Mesenchymal stem cell (in vitro differentiated cells and primary cell): ENCODE results near the gene BLID. TPM values are rescaled to one million over a fixed set of nuclear protein-coding genes. Genes with fewer than 3 reads are reported as not detected.
A peak's percentile ranks its signal among the peaks of the same experiment; 100 is the strongest.

ENCODE experiments used
- DNase-seq: peaks from one replicate; pipeline ENCODE4 v3.0.0-alpha.2; 2013
- H2AFZ ChIP-seq: one replicate; pipeline ENCODE4 v1.6.1; 2013; ENCODE audit warnings: low read depth, mild to moderate bottlenecking, control low read depth, inconsistent platforms, low read length, moderate library complexity
- H2AK5ac ChIP-seq: 2 replicates; pipeline ENCODE4 v1.6.1; 2013; ENCODE audit warnings: low read length, moderate library complexity, mild to moderate bottlenecking, inconsistent platforms; ENCODE audit not compliant: severe bottlenecking
- H2BK120ac ChIP-seq: one replicate; pipeline ENCODE4 v1.6.1; 2013; ENCODE audit warnings: low read depth, mild to moderate bottlenecking, inconsistent platforms, low read length, moderate library complexity
- H2BK12ac ChIP-seq, 2 experiments: one replicate each; pipeline ENCODE4 v1.6.1; 2013; ENCODE audit warnings: inconsistent platforms in 2 of 2, low read length in 2 of 2, mild to moderate bottlenecking in 2 of 2, moderate library complexity in 2 of 2, control low read depth in 1 of 2
- H2BK15ac ChIP-seq: one replicate; pipeline ENCODE4 v1.6.1; 2013; ENCODE audit warnings: mild to moderate bottlenecking, low read depth, inconsistent platforms; ENCODE audit not compliant: poor library complexity, severe bottlenecking
- H2BK5ac ChIP-seq: 2 replicates; pipeline ENCODE4 v1.6.1; 2013; ENCODE audit warnings: low read depth, mild to moderate bottlenecking, low read length, control low read depth, inconsistent platforms; ENCODE audit not compliant: poor library complexity, severe bottlenecking
- H3K14ac ChIP-seq, 2 experiments: one replicate each; pipeline ENCODE4 v1.6.1; 2013; ENCODE audit warnings: inconsistent platforms in 2 of 2, low read length in 2 of 2, control low read depth in 1 of 2, mild to moderate bottlenecking in 1 of 2, moderate library complexity in 1 of 2
- H3K18ac ChIP-seq, 2 experiments: one replicate each; pipeline ENCODE4 v1.6.1; 2013; ENCODE audit warnings: inconsistent platforms in 2 of 2, low read length in 2 of 2, control low read depth in 1 of 2, low read depth in 1 of 2, mild to moderate bottlenecking in 1 of 2
- H3K23ac ChIP-seq, 2 experiments: one replicate each; pipeline ENCODE4 v1.6.1; 2013; ENCODE audit warnings: inconsistent platforms in 2 of 2, low read length in 2 of 2, mild to moderate bottlenecking in 2 of 2, moderate library complexity in 2 of 2, control low read depth in 1 of 2
- H3K27ac ChIP-seq: 2 replicates; pipeline ENCODE4 v1.5.1; 2013; ENCODE audit warnings: mild to moderate bottlenecking, moderate library complexity, low read length, control low read depth, inconsistent platforms; ENCODE audit not compliant: poor library complexity, severe bottlenecking
- H3K27me3 ChIP-seq, 2 experiments: 2 replicates each; pipeline versions ENCODE4 v1.6.1 to v1.7.0; 2013; ENCODE audit warnings: low read length in 2 of 2, mild to moderate bottlenecking in 2 of 2, moderate library complexity in 2 of 2, control low read depth in 1 of 2, inconsistent platforms in 1 of 2; ENCODE audit not compliant: control insufficient read depth in 1 of 2, insufficient read depth in 1 of 2
- H3K36me3 ChIP-seq, 2 experiments: 2 replicates each; pipeline versions ENCODE4 v1.6.1 to v1.7.0; 2013; ENCODE audit warnings: low read length in 2 of 2, control low read depth in 1 of 2, inconsistent platforms in 1 of 2, low read depth in 1 of 2, mild to moderate bottlenecking in 1 of 2; ENCODE audit not compliant: insufficient read depth in 2 of 2, control insufficient read depth in 1 of 2
- H3K4ac ChIP-seq, 2 experiments: one replicate each; pipeline ENCODE4 v1.6.1; 2013; ENCODE audit warnings: inconsistent platforms in 2 of 2, low read length in 2 of 2, mild to moderate bottlenecking in 2 of 2, moderate library complexity in 2 of 2, control low read depth in 1 of 2, low read depth in 1 of 2
- H3K4me1 ChIP-seq: 2 replicates; pipeline ENCODE4 v1.6.1; 2013; ENCODE audit warnings: low read depth, low read length, control low read depth; ENCODE audit not compliant: control insufficient read depth, insufficient read depth
- H3K4me2 ChIP-seq: 2 replicates; pipeline ENCODE4 v1.6.1; 2013; ENCODE audit warnings: low read length, mild to moderate bottlenecking, inconsistent platforms; ENCODE audit not compliant: poor library complexity, severe bottlenecking
- H3K4me3 ChIP-seq, 2 experiments: 2 replicates each; pipeline versions ENCODE4 v1.5.1 to v1.7.0; 2013; ENCODE audit warnings: low read length in 2 of 2, mild to moderate bottlenecking in 2 of 2, control low read depth in 1 of 2, low read depth in 1 of 2; ENCODE audit not compliant: insufficient read depth in 1 of 2
- H3K79me1 ChIP-seq: replicated peaks from 2 replicates; pipeline ENCODE4 v1.6.1; 2013; ENCODE audit warnings: mild to moderate bottlenecking, control low read depth, low read length, inconsistent platforms; ENCODE audit not compliant: poor library complexity, severe bottlenecking
- H3K9ac ChIP-seq: 2 replicates; pipeline ENCODE4 v1.7.0; 2013; ENCODE audit warnings: mild to moderate bottlenecking, low read length, moderate library complexity
- H3K9me3 ChIP-seq: 2 replicates; pipeline ENCODE4 v1.7.0; 2013; ENCODE audit warnings: mild to moderate bottlenecking, low read length; ENCODE audit not compliant: control insufficient read depth
- H4K8ac ChIP-seq: one replicate; pipeline ENCODE4 v1.6.1; 2013; ENCODE audit warnings: inconsistent platforms, mild to moderate bottlenecking, low read length, moderate library complexity
- H4K91ac ChIP-seq: one replicate; pipeline ENCODE4 v1.6.1; 2013; ENCODE audit warnings: mild to moderate bottlenecking, low read length, inconsistent platforms
- WGBS: methylation state at CpG from one replicate; pipeline ENCODE4 v1.1.7; 2013; ENCODE audit warnings: mixed read lengths; 5-methylcytosine and 5-hydroxymethylcytosine counted together
- polyA plus RNA-seq, 2 experiments: library from polyadenylated mRNA; stranded (reverse); fragments of 200-250 nt; gene quantifications; one replicate each; pipeline ENCODE4 v1.2.3, GENCODE V29; 2013

Gene BLID
- not detected for polyA plus RNA-seq (2013, experiment 1 of 2)
- polyA plus RNA-seq (2013, experiment 2 of 2), result not detected

- Histone ChIP-seq H3K4me3 (peak within 1 kb of the TSS in 1 of 2 experiments; percentile 62), H3K18ac (peak within 1 kb of the TSS; percentile 30 to 41), H4K8ac (peak within 1 kb of the TSS; percentile 37), H3K4ac (no peak within 1 kb of the TSS), H2BK15ac (no peak within 1 kb of the TSS), H2AFZ (no peak within 1 kb of the TSS), H2BK12ac (peak within 1 kb of the TSS in 1 of 2 experiments; percentile 22), H3K4me1 (no peaks in the 10 kb centered on the region), H2BK5ac (no peak within 1 kb of the TSS), H3K4me2 (no peak within 1 kb of the TSS), H2BK120ac (peak within 1 kb of the TSS; percentile 19), H3K27ac (no peak within 1 kb of the TSS), H3K36me3 (peaks cover 0 to 67% of the 10 kb centered on the region in 2 experiments), H3K9me3 (no peaks in the 10 kb centered on the region), H3K79me1 (peaks cover 14% of the 10 kb centered on the region), H3K9ac (peak within 1 kb of the TSS; percentile 86), H4K91ac (peak within 1 kb of the TSS; percentile 50), H3K23ac (no peak within 1 kb of the TSS), H2AK5ac (no peak within 1 kb of the TSS), H3K27me3 (no peaks in the 10 kb centered on the region), H3K14ac (no peak within 1 kb of the TSS)
- WGBS, result 79% methylated on average over 10 of the region's 11 CpGs
- DNase-seq, result peak; percentile 54
Observed at GRCh38 chr11:122115524-122116379, at the start of gene BLID. BLID (minus strand) TSS chr11:122116215; CDS start chr11:122115922, 293 bp downstream.

- no peak overlapping the region for H2BK15ac ChIP-seq
- DNase-seq, result no peak
- no peak overlapping the region for H3K14ac ChIP-seq
- H4K8ac ChIP-seq, result no peak overlapping the region
- no peak overlapping the region for H2BK120ac ChIP-seq
- peak overlapping the region; percentile 57 for H3K27ac ChIP-seq
- peaks cover 10% of the 10 kb centered on the region for H3K4me1 ChIP-seq
- no peak overlapping the region for H2AK5ac ChIP-seq
- H3K18ac ChIP-seq, result no peak overlapping the region
- no peaks in the 10 kb centered on the region for H3K9me3 ChIP-seq
- H2AFZ ChIP-seq, result no peak overlapping the region
- H3K9ac ChIP-seq, result peak overlapping the region; percentile 49
- H3K4ac ChIP-seq, result no peak overlapping the region
- H3K79me1 ChIP-seq, result no peaks in the 10 kb centered on the region
- WGBS, result 94% methylated on average over 3 of the region's 3 CpGs
- no peaks in the 10 kb centered on the region for H3K27me3 ChIP-seq
- H3K4me2 ChIP-seq, result no peak overlapping the region
- H3K36me3 ChIP-seq, result peaks cover 4 to 44% of the 10 kb centered on the region in 2 experiments
- no peak overlapping the region for H4K91ac ChIP-seq
- H2BK12ac ChIP-seq, result no peak overlapping the region
- H2BK5ac ChIP-seq, result no peak overlapping the region
- no peak overlapping the region for H3K23ac ChIP-seq
- H3K4me3 ChIP-seq, result peak overlapping the region in 1 of 2 experiments; percentile 26
Observed at GRCh38 chr11:122163053-122163819, 47.2 kb upstream of the BLID start.

GRCh38 chr11:122162095-122162494 is 46.1 kb upstream of the BLID start:
- 71% methylated on average over 1 of the region's 2 CpGs for WGBS
- Histone ChIP-seq H3K27ac (no peak overlapping the region), H2BK15ac (no peak overlapping the region), H2BK12ac (no peak overlapping the region), H3K4ac (no peak overlapping the region), H3K14ac (no peak overlapping the region), H3K9ac (peak overlapping the region; percentile 20), H2BK120ac (no peak overlapping the region), H3K27me3 (no peaks in the 10 kb centered on the region), H3K4me3 (peak overlapping the region in 1 of 2 experiments; percentile 26), H2AK5ac (peak overlapping the region; percentile 95), H3K18ac (no peak overlapping the region), H4K8ac (no peak overlapping the region), H3K36me3 (peaks cover 4 to 40% of the 10 kb centered on the region in 2 experiments), H3K4me2 (no peak overlapping the region), H4K91ac (no peak overlapping the region), H3K79me1 (no peaks in the 10 kb centered on the region), H2BK5ac (no peak overlapping the region), H2AFZ (no peak overlapping the region), H3K23ac (no peak overlapping the region), H3K4me1 (peaks cover 10% of the 10 kb centered on the region), H3K9me3 (no peaks in the 10 kb centered on the region)
- peak; percentile 73 for DNase-seq
